Left hindlimb (tissue), 1 donor: Measurements from ENCODE around the gene MX2.
"Not testable (repeated sequence)": the region's sequence is repeated elsewhere in the genome, so short reads cannot be mapped to it uniquely, and the experiment has no call there.

Experiments used
- DNase-seq: peaks from one replicate; pipeline ENCODE4 v3.0.0-alpha.2; 2018

Gene MX2

GRCh38 chr21:41361786-41362604 is at the start of gene MX2:
TSS of gene MX2 (plus strand) at chr21:41362027. CDS start at chr21:41376907, 14,880 bp downstream.
- no peak for DNase-seq

GRCh38 chr21:41313285-41314164 is 48.3 kb upstream of the MX2 start:
- not testable (repeated sequence) for DNase-seq

GRCh38 chr21:41315726-41316125 is 46.1 kb upstream of the MX2 start:
- no peak for DNase-seq

GRCh38 chr21:41316200-41317062 is 45.4 kb upstream of the MX2 start, which contains the start of gene FAM3B:
TSS of gene FAM3B (plus strand) at chr21:41316801. CDS start at chr21:41316880, 79 bp downstream.
- no peak for DNase-seq

GRCh38 chr21:41317063-41317392 is 44.8 kb upstream of the MX2 start:
- no peak for DNase-seq

- no peak for DNase-seq
Measured at GRCh38 chr21:41317458-41317857, 44.4 kb upstream of the MX2 start.

GRCh38 chr21:41318218-41318617 is 43.6 kb upstream of the MX2 start:
- DNase-seq, result no peak

- no peak for DNase-seq
Measured at GRCh38 chr21:41319273-41319672, 42.6 kb upstream of the MX2 start.

- DNase-seq, result no peak
Measured at GRCh38 chr21:41321211-41321907, 40.5 kb upstream of the MX2 start.

- DNase-seq, result no peak
Measured at GRCh38 chr21:41321908-41322495, 39.8 kb upstream of the MX2 start.

- DNase-seq, result no peak
Measured at GRCh38 chr21:41322496-41323382, 39.1 kb upstream of the MX2 start.

- DNase-seq, result no peak
Measured at GRCh38 chr21:41325138-41325912, 36.5 kb upstream of the MX2 start.

GRCh38 chr21:41326414-41327080 is 35.3 kb upstream of the MX2 start:
- no peak for DNase-seq

- DNase-seq, result no peak
Measured at GRCh38 chr21:41327753-41328152, 34.1 kb upstream of the MX2 start.

- DNase-seq, result no peak
Measured at GRCh38 chr21:41328660-41329607, 32.9 kb upstream of the MX2 start.

- DNase-seq, result no peak
Measured at GRCh38 chr21:41333752-41334151, 28.1 kb upstream of the MX2 start.

GRCh38 chr21:41337515-41337914 is 24.3 kb upstream of the MX2 start:
- no peak for DNase-seq

GRCh38 chr21:41338455-41338854 is 23.4 kb upstream of the MX2 start:
- no peak for DNase-seq
